H7 (cell line): ENCODE measurements around the gene SH3RF3. TPM values are rescaled to one million over a fixed set of nuclear protein-coding genes. Genes with fewer than 3 reads are reported as not detected.
A peak's percentile ranks its signal among the peaks of the same experiment; 100 is the strongest.

Experiments used
- DNase-seq: peaks from one replicate; pipeline ENCODE4 v3.0.0; 2012
- H3K27me3 ChIP-seq: 2 replicates; pipeline ENCODE4 v1.6.0; 2011; ENCODE audit warnings: mild to moderate bottlenecking, low read length; ENCODE audit not compliant: control insufficient read depth, insufficient read depth
- H3K36me3 ChIP-seq: replicated peaks from 2 replicates; pipeline ENCODE4 v1.5.1; 2011; ENCODE audit warnings: low read length; ENCODE audit not compliant: control insufficient read depth, insufficient read depth
- H3K4me3 ChIP-seq: 2 replicates; pipeline ENCODE4 v1.5.1; 2011; ENCODE audit warnings: low read depth, mild to moderate bottlenecking, control low read depth, low read length, moderate library complexity; ENCODE audit not compliant: insufficient read depth
- total RNA-seq: library from RNA; depleted of rRNA; stranded (reverse); fragments of >200 nt; shearing (Covaris generic); gene quantifications from 2 replicates; pipeline ENCODE4 v1.2.3, GENCODE V29; 2014

The SH3RF3 gene
- total RNA-seq, 1 experiment from 2014 or later = 0.80 TPM

- no peaks in the 10 kb centered on the region for H3K27me3 ChIP-seq
- no peak overlapping the region for H3K4me3 ChIP-seq
- no peaks in the 10 kb centered on the region for H3K36me3 ChIP-seq
- no peak for DNase-seq
These were observed 68.8 kb downstream of the SH3RF3 start for GRCh38 chr2:109197491-109198418.

GRCh38 chr2:109199790-109200189 is 70.8 kb downstream of the SH3RF3 start:
- Histone ChIP-seq H3K27me3 (no peaks in the 10 kb centered on the region), H3K36me3 (no peaks in the 10 kb centered on the region), H3K4me3 (no peak overlapping the region)
- DNase-seq = no peak

GRCh38 chr2:109200616-109201464 is 71.8 kb downstream of the SH3RF3 start:
- no peak overlapping the region for H3K4me3 ChIP-seq
- no peaks in the 10 kb centered on the region for H3K36me3 ChIP-seq
- H3K27me3 ChIP-seq = no peaks in the 10 kb centered on the region
- no peak for DNase-seq

GRCh38 chr2:109201465-109202327 is 72.7 kb downstream of the SH3RF3 start:
- Histone ChIP-seq H3K36me3 (no peaks in the 10 kb centered on the region), H3K4me3 (no peak overlapping the region), H3K27me3 (no peaks in the 10 kb centered on the region)
- no peak for DNase-seq

GRCh38 chr2:109202486-109202885 is 73.5 kb downstream of the SH3RF3 start:
- no peak overlapping the region for H3K4me3 ChIP-seq
- DNase-seq = no peak
- H3K36me3 ChIP-seq = no peaks in the 10 kb centered on the region
- no peaks in the 10 kb centered on the region for H3K27me3 ChIP-seq

GRCh38 chr2:109203246-109204011 is 74.4 kb downstream of the SH3RF3 start:
- no peak for DNase-seq
- Histone ChIP-seq H3K36me3 (no peaks in the 10 kb centered on the region), H3K27me3 (no peaks in the 10 kb centered on the region), H3K4me3 (no peak overlapping the region)

GRCh38 chr2:109204412-109204811 is 75.4 kb downstream of the SH3RF3 start:
- no peaks in the 10 kb centered on the region for H3K27me3 ChIP-seq
- no peaks in the 10 kb centered on the region for H3K36me3 ChIP-seq
- no peak overlapping the region for H3K4me3 ChIP-seq
- no peak for DNase-seq

GRCh38 chr2:109205447-109205846 is 76.4 kb downstream of the SH3RF3 start:
- DNase-seq = no peak
- H3K4me3 ChIP-seq = no peak overlapping the region
- no peaks in the 10 kb centered on the region for H3K27me3 ChIP-seq
- no peaks in the 10 kb centered on the region for H3K36me3 ChIP-seq

- no peak for DNase-seq
- H3K4me3 ChIP-seq = no peak overlapping the region
- no peaks in the 10 kb centered on the region for H3K36me3 ChIP-seq
- H3K27me3 ChIP-seq = no peaks in the 10 kb centered on the region
These were observed 77.7 kb downstream of the SH3RF3 start for GRCh38 chr2:109206569-109207146.

- DNase-seq = no peak
- no peak overlapping the region for H3K4me3 ChIP-seq
- no peaks in the 10 kb centered on the region for H3K27me3 ChIP-seq
- H3K36me3 ChIP-seq = no peaks in the 10 kb centered on the region
These were observed 78.2 kb downstream of the SH3RF3 start for GRCh38 chr2:109207176-109207575.

GRCh38 chr2:109208071-109208950 is 79.3 kb downstream of the SH3RF3 start:
- Histone ChIP-seq H3K27me3 (no peaks in the 10 kb centered on the region), H3K36me3 (no peaks in the 10 kb centered on the region), H3K4me3 (no peak overlapping the region)
- DNase-seq = peak; percentile 71

GRCh38 chr2:109208951-109209335 is 79.9 kb downstream of the SH3RF3 start:
- H3K36me3 ChIP-seq = no peaks in the 10 kb centered on the region
- H3K27me3 ChIP-seq = no peaks in the 10 kb centered on the region
- DNase-seq = no peak
- H3K4me3 ChIP-seq = no peak overlapping the region

GRCh38 chr2:109209412-109209811 is 80.4 kb downstream of the SH3RF3 start:
- no peaks in the 10 kb centered on the region for H3K36me3 ChIP-seq
- no peak for DNase-seq
- no peak overlapping the region for H3K4me3 ChIP-seq
- no peaks in the 10 kb centered on the region for H3K27me3 ChIP-seq
